Mesendoderm (in vitro differentiated cells): ENCODE measurements around the gene ANGEL2. TPM values are rescaled to one million over a fixed set of nuclear protein-coding genes. Genes with fewer than 3 reads are reported as not detected.
A peak's percentile ranks its signal among the peaks of the same experiment; 100 is the strongest.

Experiments
- DNase-seq: peaks from one replicate; pipeline ENCODE4 v3.0.0; 2013
- H2AK5ac ChIP-seq: 2 replicates; pipeline ENCODE4 v1.6.1; 2013; ENCODE audit warnings: low read length, inconsistent platforms
- H2BK120ac ChIP-seq: 2 replicates; pipeline ENCODE4 v1.6.1; 2013; ENCODE audit warnings: low read depth, mild to moderate bottlenecking, low read length, moderate library complexity, mixed read lengths
- H2BK15ac ChIP-seq: replicated peaks from 2 replicates; pipeline ENCODE4 v1.6.1; 2013; ENCODE audit warnings: low read depth, mild to moderate bottlenecking, moderate library complexity
- H2BK5ac ChIP-seq: 2 replicates; pipeline ENCODE4 v1.6.1; 2013; ENCODE audit warnings: low read length, inconsistent platforms
- H3K18ac ChIP-seq: 2 replicates; pipeline ENCODE4 v1.6.1; 2013; ENCODE audit warnings: mild to moderate bottlenecking, low read length, mixed read lengths
- H3K23ac ChIP-seq: one replicate; pipeline ENCODE4 v1.6.1; 2013; ENCODE audit warnings: low read length
- H3K27ac ChIP-seq: 2 replicates; pipeline ENCODE4 v1.5.1; 2013; ENCODE audit warnings: low read depth, mild to moderate bottlenecking, inconsistent platforms, low read length, moderate library complexity
- H3K27me3 ChIP-seq: 2 replicates; pipeline ENCODE4 v1.6.1; 2013; ENCODE audit warnings: low read length, control low read depth, mild to moderate bottlenecking, inconsistent platforms; ENCODE audit not compliant: insufficient read depth, poor library complexity
- H3K36me3 ChIP-seq: 2 replicates; pipeline ENCODE4 v1.6.1; 2013; ENCODE audit warnings: low read length, inconsistent platforms; ENCODE audit not compliant: control insufficient read depth, insufficient read depth
- H3K4ac ChIP-seq: one replicate; pipeline ENCODE4 v1.6.1; 2013; ENCODE audit warnings: low read depth, mild to moderate bottlenecking, low read length, moderate library complexity
- H3K4me1 ChIP-seq: 2 replicates; pipeline ENCODE4 v1.6.1; 2013; ENCODE audit warnings: low read depth, low read length, inconsistent platforms; ENCODE audit not compliant: control insufficient read depth
- H3K4me2 ChIP-seq: 2 replicates; pipeline ENCODE4 v1.6.1; 2013; ENCODE audit warnings: low read length
- H3K4me3 ChIP-seq: 2 replicates; pipeline ENCODE4 v1.5.1; 2013; ENCODE audit warnings: mild to moderate bottlenecking, low read length
- H3K56ac ChIP-seq: one replicate; pipeline ENCODE4 v1.6.1; 2013; ENCODE audit warnings: low read length
- H3K79me1 ChIP-seq: 2 replicates; pipeline ENCODE4 v1.6.1; 2013; ENCODE audit warnings: low read length, inconsistent platforms
- H3K79me2 ChIP-seq: 2 replicates; pipeline ENCODE4 v1.6.1; 2013; ENCODE audit warnings: mild to moderate bottlenecking, low read length; ENCODE audit not compliant: control insufficient read depth, insufficient read depth
- H3K9ac ChIP-seq: 2 replicates; pipeline ENCODE4 v1.6.1; 2013; ENCODE audit warnings: low read length, inconsistent platforms
- H4K5ac ChIP-seq: one replicate; pipeline ENCODE4 v1.6.1; 2013; ENCODE audit warnings: low read length
- H4K8ac ChIP-seq: one replicate; pipeline ENCODE4 v1.6.1; 2013; ENCODE audit warnings: low read depth, mild to moderate bottlenecking, control low read depth, low read length, moderate library complexity
- WGBS: extraction: QIAGEN DNeasy Blood & Tissue Kit; methylation state at CpG from one replicate; pipeline ENCODE4 v1.1.7; 2013; ENCODE audit warnings: low lambda C conversion rate, missing lambda C conversion rate; ENCODE audit not compliant: insufficient coverage; ENCODE audit errors: extremely low coverage; 5-methylcytosine and 5-hydroxymethylcytosine counted together
- polyA plus RNA-seq, 2 experiments: library from polyadenylated mRNA; stranded (reverse); fragments of 200-250 nt; gene quantifications; one replicate each; pipeline ENCODE4 v1.2.3, GENCODE V29; 2013

The ANGEL2 gene
- polyA plus RNA-seq (2013, experiment 1 of 2): 20.8 TPM
- polyA plus RNA-seq (2013, experiment 2 of 2): 20.1 TPM

- Histone ChIP-seq H3K9ac (peak within 1 kb of the TSS; percentile 98), H3K4me2 (peak within 1 kb of the TSS; percentile 84), H3K23ac (peak within 1 kb of the TSS; percentile 34), H3K4ac (peak within 1 kb of the TSS; percentile 71), H2AK5ac (no peak within 1 kb of the TSS), H3K27ac (peak within 1 kb of the TSS; percentile 97), H4K5ac (peak within 1 kb of the TSS; percentile 62), H3K4me3 (peak within 1 kb of the TSS; percentile 94), H2BK120ac (no peak within 1 kb of the TSS), H2BK5ac (peak within 1 kb of the TSS; percentile 99), H3K18ac (peak within 1 kb of the TSS; percentile 89), H2BK15ac (no peak within 1 kb of the TSS), H3K27me3 (no peaks in the 10 kb centered on the region), H3K4me1 (peaks cover 4% of the 10 kb centered on the region), H3K79me1 (peaks cover 5% of the 10 kb centered on the region), H4K8ac (no peak within 1 kb of the TSS), H3K56ac (peak within 1 kb of the TSS; percentile 100), H3K79me2 (peaks cover 8% of the 10 kb centered on the region), H3K36me3 (no peaks in the 10 kb centered on the region)
- DNase-seq: peak; percentile 99
- no CpG with 5 or more reads among the region's 66 CpGs for WGBS
These were observed at the start of gene ANGEL2 for GRCh38 chr1:213015099-213016050. Gene ANGEL2 (minus strand): TSS chr1:213015867. CDS start chr1:213015671, 196 bp downstream.

GRCh38 chr1:213061263-213061662, 45.6 kb upstream of the ANGEL2 start:
- Histone ChIP-seq H3K27ac (no peak overlapping the region), H3K4ac (no peak overlapping the region), H3K18ac (no peak overlapping the region), H3K4me2 (no peak overlapping the region), H3K79me1 (peaks cover 10% of the 10 kb centered on the region), H2BK15ac (no peak overlapping the region), H3K4me3 (no peak overlapping the region), H3K79me2 (peaks cover 1% of the 10 kb centered on the region), H2BK5ac (no peak overlapping the region), H3K27me3 (no peaks in the 10 kb centered on the region), H4K5ac (no peak overlapping the region), H3K9ac (no peak overlapping the region), H3K23ac (no peak overlapping the region), H2AK5ac (no peak overlapping the region), H2BK120ac (no peak overlapping the region), H3K56ac (no peak overlapping the region), H3K4me1 (peaks cover 9% of the 10 kb centered on the region), H4K8ac (no peak overlapping the region), H3K36me3 (no peaks in the 10 kb centered on the region)
- WGBS: no CpG with 5 or more reads among the region's 1 CpG
- peak; percentile 31 for DNase-seq

GRCh38 chr1:213060836-213061235, 45.2 kb upstream of the ANGEL2 start:
- H2BK120ac ChIP-seq: no peak overlapping the region
- H3K79me2 ChIP-seq: peaks cover 2% of the 10 kb centered on the region
- H2BK5ac ChIP-seq: no peak overlapping the region
- H4K5ac ChIP-seq: no peak overlapping the region
- H3K4me2 ChIP-seq: no peak overlapping the region
- H3K36me3 ChIP-seq: no peaks in the 10 kb centered on the region
- peaks cover 11% of the 10 kb centered on the region for H3K79me1 ChIP-seq
- no peak overlapping the region for H3K18ac ChIP-seq
- no peak overlapping the region for H3K23ac ChIP-seq
- H2BK15ac ChIP-seq: no peak overlapping the region
- H2AK5ac ChIP-seq: no peak overlapping the region
- H3K4ac ChIP-seq: no peak overlapping the region
- H3K4me1 ChIP-seq: peaks cover 7% of the 10 kb centered on the region
- no peak overlapping the region for H3K9ac ChIP-seq
- H3K27me3 ChIP-seq: no peaks in the 10 kb centered on the region
- peak; percentile 25 for DNase-seq
- H4K8ac ChIP-seq: no peak overlapping the region
- no CpG with 5 or more reads among the region's 2 CpGs for WGBS
- H3K56ac ChIP-seq: no peak overlapping the region
- no peak overlapping the region for H3K4me3 ChIP-seq
- no peak overlapping the region for H3K27ac ChIP-seq

- peaks cover 10% of the 10 kb centered on the region for H3K79me2 ChIP-seq
- no peak overlapping the region for H3K23ac ChIP-seq
- H3K4me2 ChIP-seq: no peak overlapping the region
- no peak overlapping the region for H4K5ac ChIP-seq
- peaks cover 7% of the 10 kb centered on the region for H3K79me1 ChIP-seq
- no peak overlapping the region for H2BK120ac ChIP-seq
- no peak overlapping the region for H2BK15ac ChIP-seq
- H3K27me3 ChIP-seq: no peaks in the 10 kb centered on the region
- DNase-seq: no peak
- no peak overlapping the region for H2AK5ac ChIP-seq
- H3K9ac ChIP-seq: no peak overlapping the region
- no peak overlapping the region for H3K4me3 ChIP-seq
- WGBS: 100% methylated on average over 1 of the region's 5 CpGs
- no peaks in the 10 kb centered on the region for H3K36me3 ChIP-seq
- no peak overlapping the region for H3K18ac ChIP-seq
- no peak overlapping the region for H3K56ac ChIP-seq
- H2BK5ac ChIP-seq: no peak overlapping the region
- H3K4me1 ChIP-seq: no peaks in the 10 kb centered on the region
- H4K8ac ChIP-seq: no peak overlapping the region
- no peak overlapping the region for H3K27ac ChIP-seq
- no peak overlapping the region for H3K4ac ChIP-seq
These were observed 41.8 kb upstream of the ANGEL2 start for GRCh38 chr1:213057264-213058059.

GRCh38 chr1:213055767-213056166, 40.1 kb upstream of the ANGEL2 start:
- Histone ChIP-seq H2BK5ac (no peak overlapping the region), H3K18ac (no peak overlapping the region), H4K5ac (no peak overlapping the region), H3K79me2 (peaks cover 10% of the 10 kb centered on the region), H3K23ac (no peak overlapping the region), H3K4me3 (no peak overlapping the region), H3K4ac (no peak overlapping the region), H3K56ac (no peak overlapping the region), H2AK5ac (no peak overlapping the region), H3K27me3 (no peaks in the 10 kb centered on the region), H2BK15ac (no peak overlapping the region), H3K36me3 (no peaks in the 10 kb centered on the region), H3K27ac (no peak overlapping the region), H3K4me2 (no peak overlapping the region), H3K9ac (no peak overlapping the region), H4K8ac (no peak overlapping the region), H2BK120ac (no peak overlapping the region), H3K79me1 (peaks cover 6% of the 10 kb centered on the region), H3K4me1 (no peaks in the 10 kb centered on the region)
- no CpG with 5 or more reads among the region's 3 CpGs for WGBS
- no peak for DNase-seq
